ENCODE data around the gene ITPKB.

ITPKB gene

DNA sequence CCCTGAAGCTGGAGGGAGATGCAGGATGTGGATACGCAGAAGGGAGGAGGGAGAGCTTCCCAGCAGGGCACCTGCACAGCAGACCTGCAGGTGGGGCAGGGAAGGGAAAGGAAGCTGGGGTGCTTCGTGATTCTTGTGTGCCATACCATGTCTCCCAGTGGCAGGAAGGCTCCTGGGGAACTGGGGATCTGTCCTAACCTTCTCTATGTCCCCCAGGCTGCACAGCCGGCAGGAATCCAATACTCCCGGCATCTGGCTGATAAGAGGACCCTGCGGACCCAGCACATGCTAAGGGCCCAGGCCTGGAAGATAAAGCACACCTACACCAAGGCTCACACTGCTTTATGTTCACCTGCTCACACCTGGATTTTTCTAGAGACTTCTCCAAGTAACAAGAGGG, 79.4 kb downstream of the ITPKB start:
- no peak overlapping the region for H3K4me3 ChIP-seq (ENCODE audit: control insufficient read depth, low read depth, low read length)
- no peak for DNase-seq (ENCODE audit: low read depth)
- no peak for TF ChIP-seq CTCF (IDR thresholded peaks at IDR 0.05; ENCODE audit: control insufficient read depth, insufficient read depth, low read depth, low read length, missing control alignments)

GRCh38 chr1:226659136-226659535, 79.9 kb downstream of the ITPKB start:
- no peak overlapping the region for H3K4me3 ChIP-seq (ENCODE audit: control insufficient read depth, low read depth, low read length)
- no peak for TF ChIP-seq CTCF (IDR thresholded peaks at IDR 0.05; ENCODE audit: control insufficient read depth, insufficient read depth, low read depth, low read length, missing control alignments)

GRCh38 chr1:226658546-226659125, 80.4 kb downstream of the ITPKB start:
- no peak overlapping the region for H3K4me3 ChIP-seq (ENCODE audit: control insufficient read depth, low read depth, low read length)
- no peak for TF ChIP-seq CTCF (IDR thresholded peaks at IDR 0.05; ENCODE audit: control insufficient read depth, insufficient read depth, low read depth, low read length, missing control alignments)
- DNase-seq (ENCODE audit: low read depth), result no peak

More at GRCh38 chr1:226659136-226659535, 79.9 kb downstream of the ITPKB start:
- DNase-seq (ENCODE audit: low read depth), result no peak

DNA sequence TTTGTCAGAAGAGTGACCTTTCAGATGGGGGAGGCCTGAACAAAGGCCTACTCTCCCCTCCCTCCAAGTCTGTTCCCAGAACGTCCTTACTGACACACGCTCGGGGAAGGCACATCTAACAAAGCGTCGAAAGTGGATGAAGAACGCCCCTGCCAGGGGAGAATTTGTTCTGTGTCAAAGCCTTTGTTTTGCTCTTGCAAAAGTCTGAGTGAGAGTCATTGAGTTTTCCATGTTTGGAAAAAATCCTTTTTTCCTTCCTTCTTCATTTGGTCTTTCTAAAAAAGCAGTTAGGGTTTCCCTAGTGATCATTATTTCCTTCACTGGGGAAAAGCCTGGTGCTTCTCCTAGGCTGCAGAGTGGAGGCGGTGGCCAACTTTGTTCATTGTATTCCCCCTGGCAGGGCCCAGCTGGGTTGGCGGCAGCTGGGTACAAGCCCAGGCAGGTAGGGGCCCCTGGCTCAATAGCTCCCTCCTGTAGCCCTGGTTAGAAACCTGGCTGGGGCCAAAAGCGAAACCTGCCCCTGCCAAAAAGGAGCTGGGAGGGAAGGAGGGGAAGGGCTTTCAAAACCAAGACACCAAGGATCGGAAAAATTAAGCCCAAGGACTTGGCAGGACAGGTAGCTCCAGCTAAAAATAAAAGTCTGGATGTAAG, 81.1 kb downstream of the ITPKB start:
- no peak for TF ChIP-seq CTCF (IDR thresholded peaks at IDR 0.05; ENCODE audit: control insufficient read depth, insufficient read depth, low read depth, low read length, missing control alignments)
- no peak for DNase-seq (ENCODE audit: low read depth)

GRCh38 chr1:226656601-226657277, 82.3 kb downstream of the ITPKB start:
- DNase-seq (ENCODE audit: low read depth), result peak; percentile 62
- H3K4me3 ChIP-seq (ENCODE audit: control insufficient read depth, low read depth, low read length), result no peak overlapping the region
- TF ChIP-seq CTCF (IDR thresholded peaks at IDR 0.05; ENCODE audit: control insufficient read depth, insufficient read depth, low read depth, low read length, missing control alignments), result no peak

More for the DNA sequence above, 81.1 kb downstream of the ITPKB start:
- no peak overlapping the region for H3K4me3 ChIP-seq (ENCODE audit: control insufficient read depth, low read depth, low read length)

GRCh38 chr1:226656201-226656600, 82.9 kb downstream of the ITPKB start:
- no peak for TF ChIP-seq CTCF (IDR thresholded peaks at IDR 0.05; ENCODE audit: control insufficient read depth, insufficient read depth, low read depth, low read length, missing control alignments)
- no peak overlapping the region for H3K4me3 ChIP-seq (ENCODE audit: control insufficient read depth, low read depth, low read length)
- DNase-seq (ENCODE audit: low read depth), result no peak
